ENCODE results near the gene SRSF12.
"Not testable (repeated sequence)": the region's sequence is repeated elsewhere in the genome, so short reads cannot be mapped to it uniquely, and the experiment has no call there.

Gene SRSF12

GRCh38 chr6:89071036-89071435 is 46.8 kb downstream of the SRSF12 start:
- no peak for DNase-seq (ENCODE audit: low spot score)

DNA sequence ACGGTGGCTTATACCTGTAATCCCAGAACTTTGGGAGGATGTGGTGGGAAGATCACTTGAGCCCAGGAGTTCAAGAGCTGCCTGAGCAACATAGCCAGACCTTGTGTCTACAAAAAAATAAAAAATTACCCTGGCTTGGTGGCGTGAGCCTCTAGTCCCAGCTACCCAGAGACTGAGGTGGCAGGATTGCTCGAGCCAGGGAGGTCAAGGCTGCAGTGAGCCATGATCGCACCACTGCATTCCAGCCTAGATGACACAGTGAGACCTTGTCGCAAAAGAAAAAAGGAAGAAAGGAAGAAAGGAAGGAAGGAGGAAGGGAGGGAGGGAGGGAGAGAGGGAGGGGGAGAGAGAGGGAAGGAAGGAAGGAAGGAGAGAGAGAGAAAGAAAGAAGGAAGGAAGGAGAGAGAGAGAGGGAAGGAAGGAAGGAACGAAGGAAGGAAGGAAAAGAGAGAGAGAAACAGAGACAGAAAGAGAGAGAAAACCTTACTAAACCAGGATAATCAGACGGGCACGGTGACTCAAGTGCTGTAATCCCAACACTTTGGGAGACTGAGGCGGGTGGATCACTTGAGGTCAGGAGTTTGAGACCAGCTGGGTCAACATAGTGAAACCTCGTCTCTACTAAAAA is 48.2 kb downstream of the SRSF12 start:
- DNase-seq (ENCODE audit: low spot score) = no peak

DNA sequence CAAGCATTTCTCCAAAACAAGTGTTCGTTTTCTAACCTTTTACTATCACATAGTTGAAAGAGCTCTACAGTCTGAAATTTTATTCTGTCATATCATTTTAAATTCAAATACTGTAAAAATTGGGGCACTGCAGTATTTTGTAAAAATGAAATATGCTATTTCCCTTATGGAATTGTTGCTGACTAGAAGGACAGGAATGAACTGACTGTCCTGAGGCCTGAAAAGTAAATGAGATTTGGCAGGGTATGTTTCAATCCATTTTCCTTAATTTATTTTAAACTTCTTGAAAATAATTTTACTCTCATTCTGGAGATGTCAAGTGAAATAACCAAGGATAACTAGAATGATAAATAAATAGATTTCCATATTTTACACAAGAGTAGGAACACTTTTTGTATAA is 49.2 kb downstream of the SRSF12 start:
- DNase-seq (ENCODE audit: low spot score) = no peak

GRCh38 chr6:89067796-89068195 is 50.1 kb downstream of the SRSF12 start:
- no peak for DNase-seq (ENCODE audit: low spot score)

- DNase-seq (ENCODE audit: low spot score) = no peak
These were observed 50.8 kb downstream of the SRSF12 start for GRCh38 chr6:89066940-89067646.

GRCh38 chr6:89066121-89066520 is 51.8 kb downstream of the SRSF12 start:
- not testable (repeated sequence) for DNase-seq (ENCODE audit: low spot score)

DNA sequence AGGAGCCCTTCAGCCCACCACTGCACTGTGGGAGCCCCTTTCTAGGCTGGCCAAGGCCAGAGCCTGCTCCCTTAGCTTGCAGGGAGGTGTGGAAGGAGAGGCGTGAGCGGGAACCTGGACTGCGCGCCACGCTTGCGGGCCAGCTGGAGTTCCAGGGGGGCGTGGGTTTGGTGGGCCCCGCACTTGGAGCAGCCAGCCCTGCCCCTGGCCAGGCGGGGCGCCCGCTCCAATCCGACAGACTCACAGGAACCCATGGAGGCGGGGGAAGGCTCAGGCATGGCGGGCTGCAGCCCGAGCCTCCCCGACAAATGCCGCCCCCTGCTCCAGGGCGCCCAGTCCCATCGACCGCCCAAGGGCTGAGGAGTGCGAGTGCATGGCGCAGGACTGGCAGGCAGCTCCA is 52.9 kb downstream of the SRSF12 start:
- not testable (repeated sequence) for DNase-seq (ENCODE audit: low spot score)

- no peak for DNase-seq (ENCODE audit: low spot score)
These were observed 54.0 kb downstream of the SRSF12 start for GRCh38 chr6:89063881-89064280.

DNA sequence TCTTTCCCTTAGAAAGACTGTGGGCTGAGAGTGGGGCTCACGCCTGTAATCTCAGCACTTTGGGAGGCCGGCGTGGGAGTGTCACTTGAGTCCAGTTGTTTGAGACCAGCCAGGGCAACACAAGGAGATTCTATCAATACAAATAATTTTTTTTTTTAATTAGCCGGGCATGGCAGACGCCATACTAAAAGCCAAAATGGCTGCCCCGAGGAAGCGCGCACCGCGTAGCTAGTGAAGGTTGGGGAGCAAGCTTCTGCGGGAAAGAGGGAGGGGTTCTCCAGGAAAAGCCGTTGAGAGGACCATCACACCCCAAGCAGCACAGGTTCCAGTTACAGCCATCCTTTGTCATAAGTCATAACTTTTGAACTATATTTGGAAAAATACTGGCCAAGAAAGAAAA is 58.6 kb downstream of the SRSF12 start:
- DNase-seq (ENCODE audit: low spot score) = no peak

GRCh38 chr6:89058627-89059026 is 59.2 kb downstream of the SRSF12 start:
- no peak for DNase-seq (ENCODE audit: low spot score)

GRCh38 chr6:89057759-89058158 is 60.1 kb downstream of the SRSF12 start:
- no peak for DNase-seq (ENCODE audit: low spot score)

DNA sequence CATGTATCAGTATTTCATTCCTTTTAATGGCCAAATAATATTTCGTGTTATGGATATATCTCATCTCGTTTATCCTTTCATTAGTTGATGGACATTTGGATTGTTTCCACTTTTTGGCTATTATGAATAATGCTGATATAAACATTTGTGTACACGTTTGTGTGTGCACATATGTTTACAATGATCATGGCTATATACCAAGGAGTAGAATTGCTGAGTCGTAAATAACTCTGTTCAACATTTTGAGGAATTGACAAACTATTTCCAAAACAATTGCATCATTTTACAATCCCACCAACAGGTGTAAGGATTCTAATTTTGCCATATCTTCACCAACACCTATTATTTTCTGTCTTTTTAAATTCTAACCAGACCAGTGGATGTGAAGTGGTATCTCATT is 63.7 kb downstream of the SRSF12 start:
- DNase-seq (ENCODE audit: low spot score) = no peak

GRCh38 chr6:89051676-89052075 is 66.2 kb downstream of the SRSF12 start:
- no peak for DNase-seq (ENCODE audit: low spot score)

GRCh38 chr6:89050697-89051096 is 67.2 kb downstream of the SRSF12 start:
- DNase-seq (ENCODE audit: low spot score) = no peak

DNA sequence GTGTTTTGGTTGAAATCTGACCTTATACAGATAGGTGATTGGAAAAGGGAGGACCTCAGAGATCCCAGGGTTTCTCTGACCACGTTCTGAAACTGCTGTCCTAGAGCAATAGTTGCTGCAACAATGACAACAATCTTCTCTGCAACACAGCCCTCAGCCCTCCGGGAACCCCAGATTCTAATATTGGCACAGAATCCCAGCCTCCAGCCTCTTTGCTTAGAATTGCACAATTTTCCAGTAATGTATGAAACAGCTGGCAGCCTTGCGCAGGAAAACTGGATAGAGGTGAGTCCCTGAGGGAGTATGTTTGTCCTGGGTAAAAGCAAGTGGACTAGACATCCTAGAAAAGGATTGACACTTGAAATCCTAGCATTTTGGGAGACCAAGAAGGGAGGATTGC is 67.7 kb downstream of the SRSF12 start:
- no peak for DNase-seq (ENCODE audit: low spot score)

DNA sequence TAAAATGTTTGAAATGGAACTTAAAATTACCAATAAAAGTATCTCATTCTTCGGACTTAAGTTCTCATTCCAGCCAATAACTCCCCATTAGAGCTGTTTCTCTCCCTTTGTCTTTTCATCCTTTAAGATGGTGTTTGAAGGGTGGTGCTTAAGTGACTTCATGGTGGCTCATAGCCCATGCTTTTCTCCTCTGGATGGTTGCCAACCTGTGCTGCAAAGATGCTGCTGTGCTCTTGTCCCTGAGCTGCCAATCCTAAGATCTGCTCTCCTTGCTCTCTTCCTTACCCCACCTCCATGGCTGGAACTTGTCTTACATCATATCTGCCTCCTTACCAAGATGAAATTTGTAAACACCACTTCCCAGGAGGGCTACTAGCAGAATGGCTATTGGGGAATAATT is 68.9 kb downstream of the SRSF12 start:
- DNase-seq (ENCODE audit: low spot score) = no peak

- DNase-seq (ENCODE audit: low spot score) = no peak
These were observed 69.5 kb downstream of the SRSF12 start for GRCh38 chr6:89048288-89048923.

- DNase-seq (ENCODE audit: low spot score) = no peak
These were observed 70.4 kb downstream of the SRSF12 start for GRCh38 chr6:89047473-89047872.
